ENCODE measurements around the gene ARHGEF33. TPM values are rescaled to one million over a fixed set of nuclear protein-coding genes. Genes with fewer than 3 reads are reported as not detected.

ARHGEF33 gene
- total and polyA plus RNA-seq, 2 of the 13 experiments (the other 11 are each of a cell fraction or from before 2014, with no cell fraction given) = 0.04 TPM; not detected in 1

- TF ChIP-seq ZNF143 (CRISPR knock-in tag; IDR thresholded peaks at IDR 0.05) (no peak), TEAD3 (CRISPR knock-in tag; optimal IDR thresholded peaks at IDR 0.05; ENCODE audit: borderline replicate concordance) (peak; percentile 30), SMAD9 (CRISPR knock-in tag; IDR thresholded peaks at IDR 0.05) (no peak), ZNF704 (CRISPR knock-in tag; IDR thresholded peaks at IDR 0.05; ENCODE audit: borderline replicate concordance) (no peak), ZNF350 (CRISPR knock-in tag; IDR thresholded peaks at IDR 0.05; ENCODE audit: borderline replicate concordance, low read depth) (no peak), CREM (IDR thresholded peaks at IDR 0.05) (no peak), CREM (CRISPR knock-in tag; IDR thresholded peaks at IDR 0.05) (no peak), ZNF709 (CRISPR knock-in tag; IDR thresholded peaks at IDR 0.05) (no peak), AGO1 (IDR thresholded peaks at IDR 0.05; ENCODE audit: low read depth, low read length, poor library complexity, severe bottlenecking) (no peak), GPN1 (CRISPR knock-in tag; IDR thresholded peaks at IDR 0.05; ENCODE audit: borderline replicate concordance) (no peak), E2F2 (CRISPR knock-in tag; IDR thresholded peaks at IDR 0.05; ENCODE audit: borderline replicate concordance) (no peak), ZNF460 (CRISPR knock-in tag; IDR thresholded peaks at IDR 0.05; ENCODE audit: borderline replicate concordance) (no peak), HES4 (CRISPR knock-in tag; IDR thresholded peaks at IDR 0.05; ENCODE audit: borderline replicate concordance) (no peak), UBTF (CRISPR knock-in tag; IDR thresholded peaks at IDR 0.05) (no peak), ZBTB46 (CRISPR knock-in tag; IDR thresholded peaks at IDR 0.05; ENCODE audit: borderline replicate concordance) (no peak)
Measured at GRCh38 chr2:38925982-38926381, 36.3 kb downstream of the ARHGEF33 start (continued).
